GM15510 (cell line): ENCODE results near the gene PSMD8.

Source experiments
- POLR2A ChIP-seq: IDR thresholded peaks from 3 replicates; pipeline ENCODE4 v1.6.1; 2011; ENCODE audit warnings: borderline replicate concordance; ENCODE audit not compliant: insufficient read length; ENCODE audit errors: extremely low read depth

Gene PSMD8

GRCh38 chr19:38412961-38413360 is 38.6 kb downstream of the PSMD8 start:
- no peak for TF ChIP-seq POLR2A

GRCh38 chr19:38413416-38413815 is 39.0 kb downstream of the PSMD8 start:
- TF ChIP-seq POLR2A: no peak

GRCh38 chr19:38417146-38417543 is 42.8 kb downstream of the PSMD8 start:
- no peak for TF ChIP-seq POLR2A

GRCh38 chr19:38417544-38418506 is 43.5 kb downstream of the PSMD8 start:
- TF ChIP-seq POLR2A: no peak

- no peak for TF ChIP-seq POLR2A
Measured at GRCh38 chr19:38420935-38421334, 46.6 kb downstream of the PSMD8 start.

GRCh38 chr19:38421856-38422255 is 47.5 kb downstream of the PSMD8 start:
- no peak for TF ChIP-seq POLR2A

- TF ChIP-seq POLR2A: no peak
Measured at GRCh38 chr19:38422438-38422837, 48.1 kb downstream of the PSMD8 start.

- TF ChIP-seq POLR2A: no peak
Measured at GRCh38 chr19:38424272-38424671, 49.9 kb downstream of the PSMD8 start.

- TF ChIP-seq POLR2A: no peak
Measured at GRCh38 chr19:38425222-38425809, 50.9 kb downstream of the PSMD8 start.

GRCh38 chr19:38425810-38426466 is 51.6 kb downstream of the PSMD8 start, which contains the start of gene RASGRP4:
Gene RASGRP4 (minus strand): TSS chr19:38426219. CDS start chr19:38426091, 128 bp downstream.
- no peak for TF ChIP-seq POLR2A

- no peak for TF ChIP-seq POLR2A
Measured at GRCh38 chr19:38429055-38429810, 54.9 kb downstream of the PSMD8 start.

GRCh38 chr19:38429811-38430156 is 55.4 kb downstream of the PSMD8 start:
- no peak for TF ChIP-seq POLR2A

- no peak for TF ChIP-seq POLR2A
Measured at GRCh38 chr19:38430931-38431330, 56.6 kb downstream of the PSMD8 start.

- no peak for TF ChIP-seq POLR2A
Measured at GRCh38 chr19:38433268-38433733, 58.9 kb downstream of the PSMD8 start, which contains the start of gene RYR1. Gene RYR1 (plus strand): TSS chr19:38433691. CDS start chr19:38433830, 139 bp downstream.
